IMR-90 (cell line): Measurements from ENCODE around the gene SOX1. TPM values are rescaled to one million over a fixed set of nuclear protein-coding genes. Genes with fewer than 3 reads are reported as not detected.

Experiments
- ATAC-seq: fragments of 200-7000 bp; cut with Tn5 transposase; 2 replicates; pipeline ENCODE4 v1.9.1; 2020; ENCODE audit warnings: low read depth, mild to moderate bottlenecking, moderate library complexity
- BruUV-seq: library from RNA; stranded (reverse); fragments of 400-500 nt; replicated peaks from 2 replicates; lab custom pipeline; 2021; lab: Mats Ljungman, UMichigan
- CTCF ChIA-PET: fragments of 300-600 bp; formaldehyde crosslinking; extraction: SDS; loops from one replicate; lab custom pipeline; 2021; ENCODE audit warnings: antibody characterized with exemption; lab: Yijun Ruan, JAX
- POLR2A ChIA-PET: fragments of 300-600 bp; sonication (Branson Sonifier 250); formaldehyde crosslinking; loops from one replicate; lab custom pipeline; 2022; ENCODE audit warnings: antibody characterized with exemption; ENCODE audit not compliant: unreplicated experiment; lab: Charles Lee
- DNase-seq: peaks from one replicate; pipeline ENCODE4 v3.0.0; 2013
- H2AFZ ChIP-seq: replicated peaks from 2 replicates; pipeline ENCODE3; 2013; ENCODE audit warnings: low read length, mild to moderate bottlenecking; ENCODE audit not compliant: poor library complexity
- H2AK5ac ChIP-seq: 2 replicates; pipeline ENCODE4 v1.6.1; 2013; ENCODE audit warnings: low read depth, low read length, inconsistent platforms
- H2AK9ac ChIP-seq: replicated peaks from 2 replicates; pipeline ENCODE3; 2013; ENCODE audit warnings: mild to moderate bottlenecking, low read depth, low read length, moderate library complexity; ENCODE audit not compliant: poor library complexity
- H2BK120ac ChIP-seq: 2 replicates; pipeline ENCODE4 v1.6.1; 2013; ENCODE audit warnings: low read depth, low read length, inconsistent platforms
- H2BK15ac ChIP-seq: 3 replicates; pipeline ENCODE4 v1.6.1; 2013; ENCODE audit warnings: low read depth, low read length, inconsistent platforms
- H2BK20ac ChIP-seq: 2 replicates; pipeline ENCODE4 v1.6.1; 2013; ENCODE audit warnings: low read depth, mild to moderate bottlenecking, inconsistent platforms, low read length, moderate library complexity
- H2BK5ac ChIP-seq: 2 replicates; pipeline ENCODE4 v1.6.1; 2013; ENCODE audit warnings: mild to moderate bottlenecking, low read depth, low read length, inconsistent platforms; ENCODE audit not compliant: poor library complexity, severe bottlenecking
- H3K14ac ChIP-seq: replicated peaks from 2 replicates; pipeline ENCODE4 v1.6.1; 2013; ENCODE audit warnings: low read depth, low read length, inconsistent platforms
- H3K18ac ChIP-seq: 2 replicates; pipeline ENCODE4 v1.6.1; 2013; ENCODE audit warnings: low read depth, low read length, control low read depth
- H3K23ac ChIP-seq: 2 replicates; pipeline ENCODE4 v1.6.1; 2013; ENCODE audit warnings: low read depth, low read length, inconsistent platforms
- H3K27ac ChIP-seq: 2 replicates; pipeline ENCODE4 v1.5.1; 2013; ENCODE audit warnings: mild to moderate bottlenecking, control low read depth, low read length; ENCODE audit not compliant: insufficient read depth
- H3K27me3 ChIP-seq: 2 replicates; pipeline ENCODE4 v1.6.1; 2013; ENCODE audit warnings: low read length; ENCODE audit not compliant: control insufficient read depth, insufficient read depth
- H3K36me3 ChIP-seq: 2 replicates; pipeline ENCODE4 v1.6.1; 2013; ENCODE audit warnings: low read length, mixed read lengths; ENCODE audit not compliant: control insufficient read depth, insufficient read depth
- H3K4ac ChIP-seq: 2 replicates; pipeline ENCODE4 v1.6.1; 2013; ENCODE audit warnings: low read depth, low read length, inconsistent platforms
- H3K4me1 ChIP-seq: 2 replicates; pipeline ENCODE4 v1.6.1; 2013; ENCODE audit warnings: low read length, mixed read lengths; ENCODE audit not compliant: control insufficient read depth, insufficient read depth
- H3K4me2 ChIP-seq: 2 replicates; pipeline ENCODE4 v1.6.1; 2013; ENCODE audit warnings: low read depth, mild to moderate bottlenecking, control low read depth, low read length, moderate library complexity
- H3K4me3 ChIP-seq: 2 replicates; pipeline ENCODE4 v1.5.1; 2013; ENCODE audit warnings: low read depth, mild to moderate bottlenecking, control low read depth, low read length, moderate library complexity; ENCODE audit not compliant: insufficient read depth
- H3K56ac ChIP-seq: 2 replicates; pipeline ENCODE4 v1.6.1; 2013; ENCODE audit warnings: low read length, inconsistent platforms; ENCODE audit not compliant: insufficient read depth; ENCODE audit errors: extremely low read depth
- H3K79me1 ChIP-seq, 2 experiments: 2 replicates each; pipeline ENCODE4 v1.6.1; 2013; ENCODE audit warnings: low read length in 2 of 2, inconsistent platforms in 1 of 2, low read depth in 1 of 2
- H3K9ac ChIP-seq: 2 replicates; pipeline ENCODE4 v1.6.1; 2013; ENCODE audit warnings: low read depth, low read length, control low read depth
- H3K9me1 ChIP-seq: 2 replicates; pipeline ENCODE4 v1.6.1; 2013; ENCODE audit warnings: low read length, inconsistent platforms; ENCODE audit not compliant: insufficient read depth
- H3K9me3 ChIP-seq: 2 replicates; pipeline ENCODE4 v1.6.1; 2013; ENCODE audit warnings: low read length; ENCODE audit not compliant: control insufficient read depth, insufficient read depth
- H4K20me1 ChIP-seq: 2 replicates; pipeline ENCODE4 v1.6.1; 2013; ENCODE audit warnings: low read length, inconsistent platforms; ENCODE audit not compliant: insufficient read depth
- H4K5ac ChIP-seq: 2 replicates; pipeline ENCODE4 v1.6.1; 2013; ENCODE audit warnings: mild to moderate bottlenecking, low read depth, low read length, control low read depth
- H4K8ac ChIP-seq, 2 experiments: 2 replicates each; pipeline ENCODE4 v1.6.1; 2013; ENCODE audit warnings: low read depth in 2 of 2, low read length in 2 of 2, control low read depth in 1 of 2, inconsistent platforms in 1 of 2
- H4K91ac ChIP-seq: 2 replicates; pipeline ENCODE4 v1.6.1; 2013; ENCODE audit warnings: low read depth, low read length, inconsistent platforms; ENCODE audit not compliant: insufficient read depth
- BHLHE40 ChIP-seq: fragments of 150-350 bp; IDR thresholded peaks from 2 replicates; pipeline ENCODE4 v1.6.1; 2016; ENCODE audit warnings: mild to moderate bottlenecking, low read depth, low read length
- CEBPB ChIP-seq: IDR thresholded peaks from 2 replicates; pipeline ENCODE4 v1.6.1; 2012; ENCODE audit warnings: low read depth, low read length, improper control_type of control experiment
- FOS ChIP-seq: fragments of 150-350 bp; IDR thresholded peaks from 2 replicates; pipeline ENCODE4 v1.6.1; 2016; ENCODE audit warnings: low read depth, low read length
- MAFK ChIP-seq: IDR thresholded peaks from 2 replicates; pipeline ENCODE4 v1.6.1; 2012; ENCODE audit warnings: low read depth, low read length, improper control_type of control experiment
- MXI1 ChIP-seq: IDR thresholded peaks from 2 replicates; pipeline ENCODE4 v1.6.1; 2012; ENCODE audit warnings: low read depth, mild to moderate bottlenecking, low read length, moderate library complexity, borderline replicate concordance
- POLR2A ChIP-seq: IDR thresholded peaks from 2 replicates; pipeline ENCODE4 v1.6.1; 2012; ENCODE audit warnings: mild to moderate bottlenecking, low read depth, low read length
- RFX5 ChIP-seq: IDR thresholded peaks from 2 replicates; pipeline ENCODE4 v1.8.0; 2012; ENCODE audit warnings: low read depth, mild to moderate bottlenecking, low read length, moderate library complexity
- SMC3 ChIP-seq: fragments of 150-350 bp; IDR thresholded peaks from 2 replicates; pipeline ENCODE4 v1.6.1; 2016; ENCODE audit warnings: low read depth, mild to moderate bottlenecking, antibody characterized with exemption, low read length, moderate library complexity
- WGBS, 2 experiments: methylation state at CpG; one replicate each; pipeline versions ENCODE4 v1.1.5 to v1.1.7; 2013; ENCODE audit warnings: missing lambda C conversion rate in 2 of 2; ENCODE audit not compliant: insufficient read length in 1 of 2; ENCODE audit errors: extremely low coverage in 2 of 2; 5-methylcytosine and 5-hydroxymethylcytosine counted together
- dilution Hi-C: fragments of 300-500 bp; cut with HindIII; formaldehyde crosslinking; loops from one replicate; pipeline ENCODE4 v1.14.3; 2018; ENCODE audit warnings: low sequenced_read_pairs; ENCODE audit not compliant: unreplicated experiment
- in situ Hi-C: fragments of 300-500 bp; cut with MboI; formaldehyde crosslinking; loops from 3 replicates; pipeline ENCODE4 v1.14.3; 2019; ENCODE audit warnings: low sequenced_read_pairs, inconsistent platforms, mixed read lengths
- intact Hi-C: fragments of 100-400 bp; cut with micrococcal nuclease; formaldehyde crosslinking; loops from 2 replicates; pipeline ENCODE4 v1.10.0; 2022
- polyA plus RNA-seq, 3 experiments: library from polyadenylated mRNA; depleted of rRNA; stranded (reverse); fragments of >200 nt; gene quantifications; 2 replicates each; pipeline ENCODE4 v1.2.3, GENCODE V29; 2012; ENCODE audit warnings: low replicate concordance in 1 of 3
- total RNA-seq: library from RNA; depleted of rRNA; stranded (reverse); fragments of >200 nt; gene quantifications from 2 replicates; pipeline ENCODE4 v1.2.3, GENCODE V29; 2012

Gene SOX1
- total and polyA plus RNA-seq, 2 of the 4 experiments (the other 2 are of a cell fraction): not detected

- Histone ChIP-seq H3K23ac (no peak overlapping the region), H2BK5ac (no peak overlapping the region), H2BK20ac (no peak overlapping the region), H3K4me2 (no peak overlapping the region), H3K36me3 (no peaks in the 10 kb centered on the region), H2AFZ (no peak overlapping the region), H3K27me3 (no peaks in the 10 kb centered on the region; the same call in 1 of the 2 replicates), H3K9ac (no peak overlapping the region), H3K18ac (no peak overlapping the region), H2BK120ac (no peak overlapping the region), H3K56ac (no peak overlapping the region), H3K27ac (no peak overlapping the region), H2AK9ac (no peak overlapping the region), H2AK5ac (no peak overlapping the region), H3K4me3 (no peak overlapping the region), H2BK15ac (no peak overlapping the region), H3K9me1 (no peaks in the 10 kb centered on the region), H3K4me1 (no peaks in the 10 kb centered on the region), H4K5ac (no peak overlapping the region), H3K9me3 (peaks cover 5% of the 10 kb centered on the region; the same call in 1 of the 2 replicates), H3K79me1 (no peaks in the 10 kb centered on the region), H4K8ac (no peak overlapping the region), H3K4ac (no peak overlapping the region), H4K91ac (no peak overlapping the region), H3K14ac (no peak overlapping the region), H4K20me1 (no peaks in the 10 kb centered on the region)
- TF ChIP-seq FOS: no peak
- TF ChIP-seq MXI1: no peak
- TF ChIP-seq CEBPB: no peak
- TF ChIP-seq SMC3: no peak
- no peak for TF ChIP-seq RFX5
- TF ChIP-seq POLR2A: no peak
- TF ChIP-seq BHLHE40: no peak
- no peak for TF ChIP-seq MAFK
- intact Hi-C loops (no loop called here), dilution Hi-C loops (no loop called here), in situ Hi-C loops (no loop called here)
- DNase-seq (no peak), ATAC-seq (no peak)
- ChIA-PET POLR2A (no interaction called here), CTCF (no interaction called here)
- no TSS peak for BruUV-seq
- 3% methylated on average over 35 of the region's 76 CpGs; no CpG with 5 or more reads in 1 of the 2 experiments for WGBS, 2 experiments
Observed at GRCh38 chr13:112103961-112104880, 37.3 kb downstream of the SOX1 start.
